Stimulated activated CD4-positive, alpha-beta T cell treated with anti-CD3 and anti-CD28 coated beads, TNF-alpha, amount 100 ng/mL, for 4 hours (primary cell): Measurements from ENCODE around the gene SYMPK.
A peak's percentile ranks its signal among the peaks of the same experiment; 100 is the strongest.

ENCODE experiments used
- DNase-seq, 3 experiments: peaks; one replicate each; pipeline ENCODE4 v3.0.0-alpha.2; 2020; ENCODE audit warnings: low read depth in 3 of 3

The SYMPK gene

DNA sequence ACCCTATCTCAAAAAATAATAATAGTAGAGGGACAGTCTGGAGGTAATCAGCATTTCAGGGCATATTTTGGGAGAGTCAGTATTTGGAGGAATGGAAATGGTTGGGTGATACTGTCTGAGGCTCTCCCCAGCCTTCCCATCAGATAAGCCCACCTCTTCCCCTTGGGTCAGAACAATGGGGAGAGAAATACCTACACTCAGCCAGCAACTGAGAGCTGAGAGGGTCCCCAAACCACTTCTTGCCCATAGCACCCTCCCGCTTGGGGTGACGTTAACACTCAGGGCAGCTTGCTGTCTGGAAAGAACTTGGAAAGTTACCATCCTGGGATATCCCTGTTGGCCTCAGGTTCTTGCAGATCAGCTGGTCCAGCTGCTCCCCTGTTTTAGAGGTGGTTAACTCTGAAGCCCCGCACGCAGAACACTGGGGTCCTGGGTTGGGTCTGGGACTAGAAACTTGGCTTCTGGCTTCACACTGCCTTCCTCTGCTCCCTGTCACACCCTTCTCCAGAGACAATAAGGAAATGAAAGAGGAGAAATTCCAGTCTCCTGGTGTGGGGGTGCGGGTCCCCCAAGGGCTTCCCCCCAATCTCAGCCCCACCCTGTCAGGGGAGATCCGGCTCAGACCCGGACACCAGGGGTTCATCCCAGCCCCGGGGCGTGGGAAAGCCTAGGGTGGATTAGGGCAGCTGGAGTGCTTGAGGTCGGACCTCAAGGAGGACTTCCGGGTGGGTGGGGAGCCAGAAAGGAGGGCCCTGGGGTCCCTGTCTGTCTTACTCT, 3.6 kb upstream of the SYMPK start:
- no peak for DNase-seq

DNA sequence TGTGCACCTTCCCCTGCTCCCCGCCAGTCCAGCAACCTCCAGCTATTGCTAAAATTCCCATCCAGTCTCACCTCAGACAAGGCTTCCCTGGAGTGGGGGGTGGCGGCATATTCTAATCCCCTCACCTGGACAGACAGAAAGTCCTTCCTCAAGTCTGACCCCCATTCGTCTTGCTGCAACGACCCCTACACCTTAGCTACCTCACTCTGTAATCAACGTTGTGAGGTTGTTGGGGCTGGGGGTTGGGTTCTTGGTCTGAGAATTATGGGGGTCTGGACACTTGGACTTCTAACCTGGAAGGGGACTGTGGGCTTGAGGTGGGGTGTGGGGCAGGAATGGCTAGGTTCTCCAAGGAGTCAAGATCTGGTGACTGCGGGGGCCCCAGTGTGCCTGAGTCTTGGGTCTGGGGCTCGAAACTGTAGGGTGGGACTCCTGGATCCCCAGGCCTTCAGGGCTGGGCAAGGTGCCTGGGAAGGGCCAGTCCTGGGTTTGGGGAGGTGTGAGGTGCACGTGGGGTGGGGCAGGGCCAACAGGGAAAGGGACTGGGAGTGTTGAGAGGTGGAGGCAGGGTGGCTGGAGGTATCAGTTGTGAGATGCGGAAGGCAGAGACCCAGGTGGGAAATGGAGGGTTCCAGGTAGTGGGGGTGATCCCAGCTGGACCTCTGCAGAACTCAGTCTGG, 2.5 kb upstream of the SYMPK start:
- DNase-seq: no peak

DNA sequence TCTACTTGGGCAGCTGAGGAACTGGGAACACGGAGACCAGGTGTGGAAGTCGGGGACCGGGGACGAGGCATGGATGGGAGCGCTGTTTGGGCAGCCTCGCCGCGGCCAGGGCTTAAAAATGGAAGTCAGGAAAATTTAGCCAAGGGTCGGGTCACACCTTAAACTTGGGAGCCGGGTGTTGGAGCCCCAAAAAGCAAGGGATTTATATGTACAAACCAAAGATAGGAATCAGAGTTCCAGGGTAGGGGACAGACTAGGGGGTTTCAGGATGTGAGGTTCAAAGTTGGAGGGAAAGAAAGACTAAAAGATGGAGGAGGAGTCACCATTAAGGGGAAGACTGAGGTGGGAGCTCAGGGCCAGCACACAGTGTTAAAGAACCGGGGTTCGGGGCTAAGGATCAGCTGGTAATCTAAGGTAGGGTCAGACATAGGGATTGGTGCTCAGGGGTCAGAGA, 1.7 kb upstream of the SYMPK start:
- DNase-seq: no peak

DNA sequence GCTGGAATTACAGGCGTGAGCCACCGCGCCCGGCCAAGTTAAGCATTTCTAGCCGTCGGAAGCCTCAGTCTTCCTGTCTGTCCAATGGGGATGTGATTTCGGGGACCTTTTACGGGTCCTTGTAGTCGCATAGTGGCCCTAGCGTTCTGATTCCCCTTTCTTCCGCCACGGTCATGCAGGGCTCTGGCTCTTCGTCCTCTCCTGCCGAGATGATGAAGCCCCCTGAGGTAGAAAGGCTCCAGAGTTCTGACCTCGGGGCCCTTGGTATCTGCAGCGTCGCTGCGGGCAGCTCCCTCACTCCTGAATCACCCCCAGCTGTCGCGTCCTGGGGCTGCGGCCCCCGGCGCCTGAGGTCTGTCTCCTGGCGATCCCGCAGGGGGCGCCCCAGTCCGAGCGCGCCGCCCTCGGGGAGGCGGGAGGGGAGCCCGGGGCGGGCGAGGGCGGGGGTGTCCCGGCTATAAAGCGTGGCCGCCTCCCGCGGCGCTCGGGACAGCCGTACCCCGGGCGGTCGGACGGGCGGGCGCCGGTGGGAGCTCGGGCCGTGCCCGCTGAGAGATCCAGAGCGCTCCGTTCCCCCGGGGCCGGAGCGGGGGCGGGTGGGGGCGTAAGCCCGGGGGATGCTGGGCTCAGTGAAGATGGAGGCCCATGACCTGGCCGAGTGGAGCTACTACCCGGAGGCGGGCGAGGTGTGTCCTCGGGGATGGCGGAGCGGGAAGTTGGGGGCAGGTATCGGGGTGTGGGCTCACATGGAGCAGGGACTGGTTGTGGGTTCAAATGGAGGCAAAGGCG, 1.1 kb upstream of the SYMPK start, which contains the start of gene FOXA3:
TSS of gene FOXA3 (plus strand) at position 487 of the 789 bp plus-strand sequence. CDS start at position 618, 131 bp downstream.
- peak in 1 of 3 experiments; percentile 31 for DNase-seq

DNA sequence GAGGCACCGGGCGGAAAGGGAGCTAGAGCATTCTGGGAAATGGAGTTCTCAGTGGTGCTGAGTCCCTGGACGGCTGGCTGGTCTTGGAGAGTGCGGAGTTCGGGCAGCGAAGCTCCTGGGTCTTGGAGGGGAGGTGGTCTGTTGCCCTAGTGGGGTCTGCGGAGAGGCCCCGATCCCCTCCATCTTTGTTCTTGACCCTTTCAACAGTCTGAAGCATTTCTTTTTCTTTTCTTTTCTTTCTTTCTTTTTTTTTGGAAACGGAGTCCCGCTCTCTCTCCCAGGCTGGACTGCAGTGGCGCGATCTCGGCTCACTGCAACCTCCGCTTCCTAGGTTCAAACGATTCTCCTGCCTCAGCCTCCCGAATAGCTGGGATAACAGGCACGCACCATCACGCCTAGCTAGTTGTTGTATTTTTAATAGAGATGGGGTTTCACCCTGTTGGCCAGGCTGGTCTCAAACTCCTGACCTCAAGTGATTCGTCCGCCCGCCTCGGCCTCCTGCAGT, 440 bp upstream of the SYMPK start:
- no peak for DNase-seq

DNA sequence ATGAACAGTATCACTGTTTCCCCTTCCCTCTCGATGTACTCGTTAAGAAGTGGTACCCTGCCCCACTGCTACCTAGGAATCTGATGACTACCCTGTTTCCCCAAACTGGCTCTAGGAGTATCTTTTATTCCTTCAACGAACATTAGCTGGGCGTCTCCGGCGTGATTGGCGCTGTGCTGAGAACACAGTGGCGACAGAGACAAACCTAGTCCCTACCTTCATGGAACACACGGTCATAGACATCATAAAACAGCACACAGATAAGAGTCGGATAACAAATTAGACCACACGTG, 730 bp downstream of the SYMPK start:
- DNase-seq: no peak

DNA sequence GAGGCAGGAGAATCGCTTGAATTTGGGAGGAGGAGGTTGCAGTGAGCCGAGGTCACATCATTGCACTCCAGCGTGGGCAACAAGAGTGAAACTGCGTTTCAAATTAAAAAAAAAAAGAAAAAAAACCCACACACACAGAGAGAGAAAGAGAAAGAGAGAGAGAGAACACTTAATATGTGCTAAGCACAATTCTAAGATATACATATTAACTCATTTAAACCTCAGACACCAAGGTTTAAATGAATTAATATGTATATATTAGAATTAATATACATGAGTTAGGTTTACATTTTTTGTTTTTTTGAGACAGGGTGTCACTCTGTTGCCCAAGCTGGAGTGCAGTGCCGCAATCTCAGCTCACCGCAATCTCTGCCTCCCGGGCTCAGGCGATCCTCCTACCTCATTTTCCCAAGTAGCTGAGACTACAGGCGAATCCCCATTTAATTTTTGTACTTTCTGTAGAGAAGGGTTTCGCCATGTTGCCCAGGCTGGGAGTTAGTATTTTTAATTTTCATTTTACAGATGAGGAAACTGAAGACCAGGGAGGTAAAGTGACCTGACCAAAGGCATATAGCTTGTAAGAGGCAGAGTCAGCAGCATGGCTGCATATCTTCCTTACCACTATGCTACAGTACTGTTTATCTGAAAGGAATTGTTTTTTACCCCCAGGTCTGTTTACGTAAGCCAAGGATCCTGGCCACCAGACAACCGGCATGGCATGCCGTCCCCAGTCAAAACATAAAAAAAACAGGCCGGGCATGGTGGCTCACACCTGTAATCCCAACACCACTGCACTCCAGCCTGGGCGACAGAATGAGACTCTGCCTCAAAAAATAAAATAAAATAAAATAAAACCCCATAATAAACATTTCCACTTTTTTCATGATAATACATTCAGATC, 2.3 kb downstream of the SYMPK start:
- no peak for DNase-seq

DNA sequence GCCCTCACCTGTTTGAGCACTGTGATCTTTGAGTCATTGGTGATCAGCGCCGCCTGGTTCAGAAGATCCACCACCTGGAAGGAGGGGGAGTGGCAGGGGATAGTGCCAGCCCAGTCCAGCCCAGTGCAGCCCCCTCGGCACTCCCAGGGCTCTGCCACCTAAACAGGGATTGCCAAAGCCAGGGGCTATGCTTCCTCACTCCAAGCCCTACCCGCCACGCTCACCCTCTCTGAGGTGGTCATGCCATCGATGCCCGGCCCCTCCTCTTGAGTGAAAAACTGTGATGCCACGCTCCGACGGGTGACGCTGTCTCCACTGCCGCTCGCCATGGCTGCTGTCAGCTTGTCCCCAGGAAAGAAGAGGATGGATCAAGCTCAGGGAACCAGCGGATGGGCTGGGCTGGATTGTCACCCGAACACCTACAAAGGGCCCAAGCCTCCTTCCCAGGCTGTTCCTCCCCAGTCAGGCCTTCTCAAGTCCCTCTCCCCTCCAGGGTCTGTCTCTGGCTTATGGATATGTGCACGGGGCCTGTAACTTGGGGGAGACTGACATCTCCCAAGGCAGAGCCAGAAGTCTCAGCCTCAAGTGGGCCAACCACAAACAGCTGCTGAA, 8.7 kb downstream of the SYMPK start:
- DNase-seq: no peak

DNA sequence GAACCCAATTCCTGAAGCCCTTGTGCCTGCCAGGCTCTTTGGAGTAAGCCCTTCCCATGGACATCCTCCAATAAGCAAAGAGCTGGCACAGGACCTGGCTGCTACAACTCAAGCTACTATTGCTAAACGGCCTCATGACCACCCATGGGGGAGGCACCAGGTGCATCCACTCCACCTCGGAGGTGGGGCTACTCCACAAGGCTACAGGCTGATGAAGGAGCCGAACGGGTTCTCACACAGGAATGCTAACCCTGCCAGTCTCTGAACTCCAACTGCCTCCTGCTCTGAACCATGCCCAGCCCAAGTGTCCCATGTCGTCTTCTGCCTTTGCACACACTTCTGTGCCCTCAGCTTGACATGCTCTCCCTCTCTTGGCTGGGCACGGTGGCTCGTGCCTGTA, 10.0 kb downstream of the SYMPK start:
- no peak for DNase-seq

DNA sequence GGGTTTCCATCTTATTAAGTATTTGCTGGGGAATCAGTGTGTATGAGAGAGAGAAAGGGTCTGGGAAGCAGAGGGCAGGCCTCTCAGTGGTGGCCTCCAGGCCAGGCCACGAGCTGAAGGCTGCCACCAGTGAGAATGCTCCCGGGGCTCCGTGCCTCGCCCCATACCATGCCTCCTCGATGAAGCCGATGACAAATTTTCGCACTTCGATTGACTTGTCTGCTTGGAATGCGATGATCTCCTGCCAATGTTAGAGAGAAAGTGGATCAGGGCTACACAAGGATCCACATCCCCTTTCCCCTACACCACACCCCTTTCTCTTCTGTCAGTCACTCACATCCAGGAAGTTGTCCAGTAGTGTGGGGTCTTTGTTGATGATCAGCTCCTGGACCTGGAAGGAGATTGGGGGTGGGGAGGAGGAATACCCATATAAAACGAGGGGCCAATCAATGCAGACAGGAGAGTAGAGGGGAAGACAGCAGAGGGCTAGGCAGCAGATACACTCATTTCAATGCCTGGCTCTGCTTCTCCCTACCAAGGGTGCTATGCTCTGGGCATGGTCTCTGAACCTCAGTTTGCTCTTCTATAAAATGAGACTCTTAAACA, 10.7 kb downstream of the SYMPK start:
- DNase-seq: no peak

DNA sequence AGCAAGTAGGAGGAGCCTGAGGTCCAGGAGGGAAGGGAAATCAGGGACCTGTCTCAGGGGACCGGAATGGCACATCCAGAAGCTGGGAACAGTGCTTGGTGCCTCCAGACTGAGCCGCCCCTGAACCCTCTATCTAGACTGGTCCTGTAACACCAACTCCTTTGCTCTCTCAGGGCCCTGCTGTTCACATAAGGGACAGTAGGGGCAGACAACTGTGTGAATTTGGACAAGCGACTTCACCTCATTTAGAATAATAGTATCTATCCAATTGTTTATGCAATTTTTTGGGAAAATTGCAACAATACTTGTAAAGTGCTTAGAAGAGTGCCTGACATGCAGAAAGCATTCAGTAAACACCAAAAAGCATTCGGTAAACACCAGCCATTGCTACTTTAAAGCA, 14.0 kb downstream of the SYMPK start:
- DNase-seq: no peak

DNA sequence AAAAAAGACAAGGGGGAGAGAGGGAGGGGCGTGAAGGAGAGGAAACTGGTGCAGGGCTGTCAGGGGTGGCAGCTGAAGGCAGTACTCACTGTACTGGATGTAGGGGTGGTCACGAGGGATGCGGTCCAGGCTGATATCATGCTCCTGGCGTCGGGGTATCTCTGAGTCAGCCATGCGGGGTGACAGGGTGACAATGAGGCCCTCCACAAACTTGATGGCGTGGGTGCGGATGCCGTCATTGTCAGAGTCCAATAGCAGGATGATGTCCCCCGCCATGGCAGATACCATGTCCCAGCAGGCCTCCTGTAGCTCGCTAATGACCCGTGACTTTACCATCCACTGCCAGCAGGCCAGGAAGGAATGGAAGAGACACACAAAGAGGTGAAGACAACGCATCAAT, 15.3 kb downstream of the SYMPK start:
- DNase-seq: no peak

DNA sequence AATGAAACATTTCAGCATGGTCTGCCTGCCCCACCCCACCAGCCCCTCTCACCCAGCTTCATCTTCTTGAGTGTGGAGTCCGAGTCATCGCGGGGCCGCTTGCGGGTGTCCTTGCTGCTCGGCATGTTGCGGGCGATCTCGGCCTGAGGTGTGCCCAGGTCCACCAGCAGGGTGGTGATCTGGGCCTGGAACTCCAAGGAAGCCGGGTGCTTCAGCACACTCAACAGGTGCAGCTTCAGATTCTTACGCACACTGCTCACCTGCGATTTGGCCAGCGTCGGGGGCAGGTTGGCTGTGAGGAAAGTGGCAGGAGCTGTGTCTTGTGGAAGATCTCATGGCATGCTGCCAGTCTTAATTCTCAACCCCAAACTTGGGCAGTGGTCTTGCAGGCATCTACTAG, 20.7 kb downstream of the SYMPK start:
- no peak for DNase-seq

DNA sequence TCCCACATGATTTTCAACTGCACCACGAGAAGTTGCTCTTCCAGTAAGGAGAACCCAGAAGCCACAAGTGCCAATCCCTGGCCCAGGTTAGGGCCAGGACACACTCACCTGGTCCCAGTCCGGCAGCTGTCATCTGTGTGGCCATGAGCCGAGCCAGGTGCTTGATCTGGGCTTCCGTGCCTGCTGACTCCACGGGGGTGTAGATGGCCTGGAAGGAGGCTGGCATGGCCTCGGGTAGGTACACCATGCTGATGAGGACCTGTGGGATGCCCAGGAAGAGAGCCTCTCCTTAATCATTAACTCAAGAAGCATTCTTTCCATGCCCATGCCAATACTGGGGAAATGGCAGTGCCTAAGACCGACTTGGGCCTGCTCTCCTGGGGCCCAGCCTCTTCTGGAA, 28.0 kb downstream of the SYMPK start:
- DNase-seq: no peak

DNA sequence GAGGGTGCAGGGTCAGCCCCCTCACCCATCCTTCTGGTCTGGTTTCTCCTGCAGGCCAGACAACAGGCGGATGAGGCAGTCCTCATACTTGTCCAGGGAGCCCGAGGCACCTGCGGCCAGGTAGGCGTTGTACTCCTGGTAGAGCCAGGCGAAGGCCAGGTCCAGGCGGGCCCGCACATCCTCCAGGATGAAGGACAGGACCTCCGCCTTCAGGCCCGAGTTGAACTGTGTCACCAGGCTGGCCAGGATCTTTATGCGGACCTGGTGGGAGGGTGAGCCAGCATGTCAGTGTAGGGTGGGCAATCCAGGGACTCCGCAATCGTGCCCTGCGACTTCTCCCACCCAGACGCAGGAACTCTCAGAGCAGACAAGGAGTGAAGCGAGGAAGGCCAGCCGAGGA, 34.0 kb downstream of the SYMPK start:
- no peak for DNase-seq

DNA sequence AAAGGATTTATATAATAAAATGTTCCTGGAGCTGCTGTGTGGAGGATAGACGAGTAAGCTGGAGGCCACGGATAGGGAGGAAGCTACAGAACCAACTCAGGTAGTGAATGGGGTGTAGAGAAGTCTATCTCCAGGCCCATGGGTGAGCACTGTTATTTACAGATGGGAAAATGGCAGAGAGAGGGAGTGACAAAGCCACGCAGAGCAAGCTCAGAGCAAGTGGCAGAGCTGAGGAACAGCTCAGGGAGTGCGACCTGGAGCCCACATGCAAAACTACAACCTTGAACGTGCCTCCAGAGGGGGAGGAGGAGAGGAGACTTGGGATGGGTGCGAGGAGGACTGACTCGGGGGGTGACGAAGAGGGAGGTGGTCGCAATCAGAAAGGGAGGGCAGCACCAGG, 34.4 kb downstream of the SYMPK start:
- DNase-seq: no peak

DNA sequence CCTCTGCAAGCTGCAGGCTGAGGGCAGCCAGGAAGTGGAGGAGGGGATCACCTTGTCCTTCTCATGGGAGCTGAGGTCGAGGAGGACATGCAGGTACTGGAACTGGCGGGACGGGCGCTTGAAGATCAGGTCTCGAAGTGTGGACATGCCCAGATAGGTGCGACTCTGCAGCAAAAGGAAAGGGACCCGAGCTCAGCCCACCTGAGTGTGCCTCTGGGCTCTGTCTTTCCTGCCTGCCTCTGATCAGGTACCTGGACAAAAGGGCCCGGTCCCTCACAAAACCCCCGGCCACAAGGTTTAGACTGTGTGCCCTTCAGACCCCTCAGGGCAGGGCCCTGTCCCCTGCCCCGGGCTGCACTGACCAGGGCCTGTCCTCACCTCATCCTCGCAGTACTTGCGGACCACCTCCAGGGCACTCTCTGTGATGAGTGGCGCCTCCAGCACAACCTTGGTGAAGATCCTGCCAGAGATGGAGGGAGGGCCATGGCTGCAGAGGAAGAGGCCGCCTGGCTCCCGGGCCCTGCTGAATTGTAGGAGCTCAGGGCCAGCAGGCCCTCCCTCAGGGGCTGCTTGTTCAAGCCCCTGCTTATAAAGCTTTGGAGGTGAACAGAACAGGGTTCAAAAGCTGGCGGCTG, 35.4 kb downstream of the SYMPK start:
- DNase-seq: no peak

DNA sequence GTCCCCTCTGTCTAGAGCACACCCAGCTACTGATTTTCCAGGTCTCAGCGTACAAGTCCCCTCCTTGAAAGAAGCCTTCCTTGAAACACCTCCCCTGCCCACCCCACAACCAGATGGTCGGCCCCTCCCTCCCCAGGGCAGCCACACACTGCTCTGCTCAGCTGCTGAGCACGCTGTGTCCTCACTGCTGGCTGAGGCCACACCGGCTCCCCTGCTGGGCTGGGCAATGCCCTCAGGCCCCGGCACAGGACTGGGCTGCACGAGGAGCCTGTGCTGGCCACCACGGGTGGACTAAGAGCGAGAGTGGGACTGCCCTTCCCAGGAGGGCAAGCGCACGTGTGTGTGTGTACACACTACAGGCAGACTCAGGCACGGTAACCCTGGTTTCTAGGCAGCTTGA, 36.0 kb downstream of the SYMPK start:
- DNase-seq: no peak

DNA sequence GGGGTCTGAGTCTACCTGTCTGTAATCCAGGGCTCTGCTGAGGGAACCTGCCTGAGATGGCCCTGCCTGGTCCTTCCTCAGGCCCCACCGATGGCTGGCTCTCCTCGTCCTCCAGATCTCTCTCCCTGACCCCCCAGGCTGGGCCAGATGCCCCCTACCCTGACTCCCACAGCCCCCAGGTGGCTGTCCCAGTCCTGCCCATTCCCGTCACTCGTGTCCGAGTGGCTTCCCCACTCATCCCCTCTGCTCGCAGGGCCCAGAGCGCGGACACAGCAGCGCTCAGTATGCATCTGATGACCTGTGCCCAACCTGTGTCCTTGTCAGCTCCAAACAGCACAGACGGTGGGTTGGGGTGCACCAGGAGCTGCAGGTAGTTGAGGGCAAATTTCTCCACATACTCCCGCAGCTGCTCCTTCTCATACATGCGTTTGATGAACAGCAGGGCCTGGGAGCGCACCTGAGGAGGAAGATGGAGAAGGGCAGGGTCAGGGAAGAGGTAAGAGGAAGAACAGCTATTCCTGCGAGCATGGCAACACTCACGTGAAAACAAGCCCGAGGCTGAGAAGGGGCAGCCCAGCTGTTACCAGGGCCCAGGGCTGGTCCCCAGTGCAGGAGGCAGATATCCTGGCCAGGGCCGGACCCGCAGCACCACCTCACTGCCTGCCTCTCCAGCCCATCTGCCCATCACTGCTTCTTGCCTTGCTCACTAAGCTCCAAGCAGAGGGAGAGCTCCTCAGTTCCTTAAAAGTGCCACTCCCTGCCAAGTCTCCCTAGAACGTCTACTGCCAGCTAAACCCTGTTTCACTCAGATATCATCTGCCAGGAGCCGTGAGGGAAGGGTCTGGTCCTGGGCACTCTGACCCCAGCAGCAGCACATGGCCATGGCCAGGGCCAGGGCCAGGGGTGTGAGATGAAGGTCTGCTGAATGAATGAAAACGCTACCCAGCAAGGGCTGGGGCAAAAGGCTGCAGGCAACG, 36.7 kb downstream of the SYMPK start:
- no peak for DNase-seq
